ENCODE measurements around the gene SSR1.

DNA sequence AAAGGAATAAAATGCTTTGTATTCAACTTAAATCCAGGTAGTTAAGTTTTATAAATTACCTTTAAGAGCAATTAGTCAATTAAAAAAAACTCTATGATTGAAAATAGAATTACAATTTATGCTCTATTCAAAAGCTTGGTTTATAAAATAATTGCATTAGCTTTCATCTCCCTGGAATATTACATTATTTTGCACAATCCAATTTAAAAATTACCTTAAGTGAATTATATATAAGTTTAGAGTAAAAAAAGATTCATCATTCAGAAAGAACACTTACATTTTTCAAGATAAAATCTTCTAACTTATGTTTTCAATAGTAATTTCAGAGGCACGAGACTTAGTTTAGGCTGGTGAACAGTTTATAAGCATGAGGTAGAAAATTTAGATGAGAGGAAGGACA lies 14.9 kb downstream of the SSR1 start:
- TF ChIP-seq CTCF (IDR thresholded peaks at IDR 0.05; ENCODE audit: low read depth, low read length, missing input control) (no peak), RAD21 (IDR thresholded peaks at IDR 0.05) (no peak), TAF1 (conservative IDR thresholded peaks at IDR 0.05) (no peak), ATF3 (IDR thresholded peaks at IDR 0.05) (no peak), YY1 (IDR thresholded peaks at IDR 0.05) (no peak), EGR1 (IDR thresholded peaks at IDR 0.05; ENCODE audit: low read depth in 2 of 2) (no peak), NR2F2 (IDR thresholded peaks at IDR 0.05) (no peak), RXRA (IDR thresholded peaks at IDR 0.05) (no peak), GABPA (IDR thresholded peaks at IDR 0.05 in 1 of 2, conservative IDR thresholded peaks at IDR 0.05 in 1 of 2) (no peak), SP1 (IDR thresholded peaks at IDR 0.05) (no peak)
- TF ChIP-seq, protein P1, sequence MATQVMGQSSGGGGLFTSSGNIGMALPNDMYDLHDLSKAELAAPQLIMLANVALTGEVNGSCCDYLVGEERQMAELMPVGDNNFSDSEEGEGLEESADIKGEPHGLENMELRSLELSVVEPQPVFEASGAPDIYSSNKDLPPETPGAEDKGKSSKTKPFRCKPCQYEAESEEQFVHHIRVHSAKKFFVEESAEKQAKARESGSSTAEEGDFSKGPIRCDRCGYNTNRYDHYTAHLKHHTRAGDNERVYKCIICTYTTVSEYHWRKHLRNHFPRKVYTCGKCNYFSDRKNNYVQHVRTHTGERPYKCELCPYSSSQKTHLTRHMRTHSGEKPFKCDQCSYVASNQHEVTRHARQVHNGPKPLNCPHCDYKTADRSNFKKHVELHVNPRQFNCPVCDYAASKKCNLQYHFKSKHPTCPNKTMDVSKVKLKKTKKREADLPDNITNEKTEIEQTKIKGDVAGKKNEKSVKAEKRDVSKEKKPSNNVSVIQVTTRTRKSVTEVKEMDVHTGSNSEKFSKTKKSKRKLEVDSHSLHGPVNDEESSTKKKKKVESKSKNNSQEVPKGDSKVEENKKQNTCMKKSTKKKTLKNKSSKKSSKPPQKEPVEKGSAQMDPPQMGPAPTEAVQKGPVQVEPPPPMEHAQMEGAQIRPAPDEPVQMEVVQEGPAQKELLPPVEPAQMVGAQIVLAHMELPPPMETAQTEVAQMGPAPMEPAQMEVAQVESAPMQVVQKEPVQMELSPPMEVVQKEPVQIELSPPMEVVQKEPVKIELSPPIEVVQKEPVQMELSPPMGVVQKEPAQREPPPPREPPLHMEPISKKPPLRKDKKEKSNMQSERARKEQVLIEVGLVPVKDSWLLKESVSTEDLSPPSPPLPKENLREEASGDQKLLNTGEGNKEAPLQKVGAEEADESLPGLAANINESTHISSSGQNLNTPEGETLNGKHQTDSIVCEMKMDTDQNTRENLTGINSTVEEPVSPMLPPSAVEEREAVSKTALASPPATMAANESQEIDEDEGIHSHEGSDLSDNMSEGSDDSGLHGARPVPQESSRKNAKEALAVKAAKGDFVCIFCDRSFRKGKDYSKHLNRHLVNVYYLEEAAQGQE (IDR thresholded peaks at IDR 0.05), result no peak
- TF ChIP-seq, protein P2, sequence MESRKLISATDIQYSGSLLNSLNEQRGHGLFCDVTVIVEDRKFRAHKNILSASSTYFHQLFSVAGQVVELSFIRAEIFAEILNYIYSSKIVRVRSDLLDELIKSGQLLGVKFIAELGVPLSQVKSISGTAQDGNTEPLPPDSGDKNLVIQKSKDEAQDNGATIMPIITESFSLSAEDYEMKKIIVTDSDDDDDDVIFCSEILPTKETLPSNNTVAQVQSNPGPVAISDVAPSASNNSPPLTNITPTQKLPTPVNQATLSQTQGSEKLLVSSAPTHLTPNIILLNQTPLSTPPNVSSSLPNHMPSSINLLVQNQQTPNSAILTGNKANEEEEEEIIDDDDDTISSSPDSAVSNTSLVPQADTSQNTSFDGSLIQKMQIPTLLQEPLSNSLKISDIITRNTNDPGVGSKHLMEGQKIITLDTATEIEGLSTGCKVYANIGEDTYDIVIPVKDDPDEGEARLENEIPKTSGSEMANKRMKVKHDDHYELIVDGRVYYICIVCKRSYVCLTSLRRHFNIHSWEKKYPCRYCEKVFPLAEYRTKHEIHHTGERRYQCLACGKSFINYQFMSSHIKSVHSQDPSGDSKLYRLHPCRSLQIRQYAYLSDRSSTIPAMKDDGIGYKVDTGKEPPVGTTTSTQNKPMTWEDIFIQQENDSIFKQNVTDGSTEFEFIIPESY (IDR thresholded peaks at IDR 0.05), result no peak

All from liver (tissue), 3 donors.